ENCODE measurements around the gene LGR6.

Gene LGR6

GRCh38 chr1:202160377-202160940 lies 33.1 kb upstream of the LGR6 start, which contains the start of gene PTPN7:
PTPN7 (minus strand) TSS chr1:202160602; CDS start chr1:202159402, 1,200 bp downstream.
- no peak for DNase-seq (ENCODE audit: low read depth)
- TF ChIP-seq CTCF (conservative IDR thresholded peaks at IDR 0.05; ENCODE audit: low read length): no peak
- no peak within 1 kb of the TSS for H3K4me3 ChIP-seq (ENCODE audit: low read length)

DNA sequence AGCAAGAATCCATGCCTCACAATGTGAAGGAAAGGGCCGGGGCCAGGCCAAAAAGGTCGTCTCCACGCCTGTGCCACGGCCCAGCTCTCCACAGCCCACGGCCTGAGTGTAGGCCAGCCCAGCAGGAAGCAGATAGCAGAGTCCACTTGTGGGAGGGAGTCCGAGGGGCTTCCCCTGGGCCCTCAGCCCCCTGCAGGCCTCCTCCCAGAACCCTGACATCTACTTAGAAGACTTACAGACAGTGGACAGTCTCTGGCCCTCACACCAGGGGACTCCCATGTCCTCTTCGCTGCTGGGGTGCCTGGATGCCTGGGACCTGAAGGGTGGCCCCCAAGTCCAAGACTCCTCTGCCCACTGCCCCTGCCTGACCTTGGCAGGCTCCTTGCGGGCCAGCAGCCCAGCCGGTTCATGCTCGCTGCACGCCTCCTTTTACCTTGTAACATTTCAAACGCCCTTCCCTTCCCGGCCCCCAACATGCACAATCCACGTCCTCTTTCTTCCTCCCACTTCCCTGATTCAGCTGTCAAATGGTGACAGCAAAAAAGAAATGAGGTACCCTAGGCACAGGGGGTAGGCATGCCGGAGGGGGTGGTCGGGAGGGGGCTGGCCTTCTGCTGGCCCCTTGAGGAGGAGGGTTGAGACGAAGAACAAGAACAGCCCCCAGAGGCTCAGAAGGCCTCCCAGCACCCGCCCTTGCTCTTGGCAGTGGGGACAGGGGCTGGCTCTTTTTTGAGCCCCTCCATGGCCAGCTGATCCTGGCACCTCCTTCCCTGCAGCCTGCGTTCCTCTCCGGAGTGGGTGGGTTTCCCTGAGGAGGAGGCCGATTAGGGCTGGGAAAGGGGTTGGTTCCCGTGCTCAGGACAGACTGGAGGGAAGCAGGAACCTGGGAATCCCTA lies 32.2 kb upstream of the LGR6 start:
- no peak overlapping the region for H3K4me3 ChIP-seq (ENCODE audit: low read length)
- TF ChIP-seq CTCF (conservative IDR thresholded peaks at IDR 0.05; ENCODE audit: low read length): no peak
- DNase-seq (ENCODE audit: low read depth): no peak

GRCh38 chr1:202162047-202162417 lies 31.6 kb upstream of the LGR6 start:
- H3K4me3 ChIP-seq (ENCODE audit: low read length): no peak overlapping the region

GRCh38 chr1:202162418-202163280 lies 30.9 kb upstream of the LGR6 start:
- no peak for DNase-seq (ENCODE audit: low read depth)
- H3K4me3 ChIP-seq (ENCODE audit: low read length): no peak overlapping the region
- no peak for TF ChIP-seq CTCF (conservative IDR thresholded peaks at IDR 0.05; ENCODE audit: low read length)

More at GRCh38 chr1:202162047-202162417, 31.6 kb upstream of the LGR6 start:
- no peak for TF ChIP-seq CTCF (conservative IDR thresholded peaks at IDR 0.05; ENCODE audit: low read length)
- no peak for DNase-seq (ENCODE audit: low read depth)

DNA sequence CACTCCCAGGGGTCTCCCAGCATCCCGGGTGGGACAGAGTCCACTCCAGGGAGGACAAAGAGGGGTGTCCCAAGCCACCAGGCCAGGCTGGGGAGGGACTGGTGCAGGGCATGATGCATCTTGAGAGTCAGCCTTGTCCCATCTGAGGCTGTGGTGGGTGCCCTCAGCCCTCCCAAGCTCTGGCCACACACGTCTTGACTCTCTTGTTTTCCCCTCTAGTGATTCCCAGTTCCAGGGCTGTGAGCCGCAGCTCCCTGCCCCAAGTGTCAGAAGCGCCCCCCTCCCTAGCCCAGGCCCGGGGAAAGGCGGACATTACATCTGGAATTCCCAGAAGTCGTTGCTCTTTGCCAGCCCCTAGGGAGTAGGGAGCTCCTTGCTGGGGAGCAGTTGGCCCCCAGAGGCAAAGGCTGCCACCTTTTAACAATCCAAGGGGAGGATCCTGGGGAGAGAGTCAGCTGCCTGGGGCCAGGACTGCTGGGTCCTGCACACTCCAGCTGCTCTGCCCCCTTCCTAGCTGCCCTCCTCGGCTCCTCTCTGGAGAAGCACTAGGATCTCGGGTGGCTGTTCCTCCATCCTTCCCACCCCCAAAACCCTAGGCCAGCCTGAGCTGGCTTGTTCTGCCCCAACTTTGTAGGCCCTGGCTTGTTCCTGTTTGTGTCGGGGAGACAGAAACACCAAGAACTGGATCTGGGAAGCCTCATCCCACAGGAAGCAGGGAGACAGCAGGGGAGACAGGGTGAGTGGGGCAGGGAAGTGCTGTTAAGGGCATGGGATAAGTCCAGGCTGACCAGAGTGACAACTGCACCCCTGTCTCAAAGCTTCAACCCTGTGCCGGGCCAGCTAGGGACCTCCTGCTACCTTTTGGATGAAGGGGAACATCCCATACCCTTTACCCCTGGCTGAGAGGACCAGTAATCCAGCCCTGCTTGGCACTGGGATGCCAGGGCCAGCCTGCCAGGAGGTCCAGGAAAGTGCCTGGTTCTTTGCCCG lies 30.0 kb upstream of the LGR6 start:
- no peak for TF ChIP-seq CTCF (conservative IDR thresholded peaks at IDR 0.05; ENCODE audit: low read length)
- no peak overlapping the region for H3K4me3 ChIP-seq (ENCODE audit: low read length)
- DNase-seq (ENCODE audit: low read depth): no peak

All from AG10803 (cell line).